ENCODE data around the gene CHMP2B.

Gene CHMP2B, protein sequence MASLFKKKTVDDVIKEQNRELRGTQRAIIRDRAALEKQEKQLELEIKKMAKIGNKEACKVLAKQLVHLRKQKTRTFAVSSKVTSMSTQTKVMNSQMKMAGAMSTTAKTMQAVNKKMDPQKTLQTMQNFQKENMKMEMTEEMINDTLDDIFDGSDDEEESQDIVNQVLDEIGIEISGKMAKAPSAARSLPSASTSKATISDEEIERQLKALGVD

DNA sequence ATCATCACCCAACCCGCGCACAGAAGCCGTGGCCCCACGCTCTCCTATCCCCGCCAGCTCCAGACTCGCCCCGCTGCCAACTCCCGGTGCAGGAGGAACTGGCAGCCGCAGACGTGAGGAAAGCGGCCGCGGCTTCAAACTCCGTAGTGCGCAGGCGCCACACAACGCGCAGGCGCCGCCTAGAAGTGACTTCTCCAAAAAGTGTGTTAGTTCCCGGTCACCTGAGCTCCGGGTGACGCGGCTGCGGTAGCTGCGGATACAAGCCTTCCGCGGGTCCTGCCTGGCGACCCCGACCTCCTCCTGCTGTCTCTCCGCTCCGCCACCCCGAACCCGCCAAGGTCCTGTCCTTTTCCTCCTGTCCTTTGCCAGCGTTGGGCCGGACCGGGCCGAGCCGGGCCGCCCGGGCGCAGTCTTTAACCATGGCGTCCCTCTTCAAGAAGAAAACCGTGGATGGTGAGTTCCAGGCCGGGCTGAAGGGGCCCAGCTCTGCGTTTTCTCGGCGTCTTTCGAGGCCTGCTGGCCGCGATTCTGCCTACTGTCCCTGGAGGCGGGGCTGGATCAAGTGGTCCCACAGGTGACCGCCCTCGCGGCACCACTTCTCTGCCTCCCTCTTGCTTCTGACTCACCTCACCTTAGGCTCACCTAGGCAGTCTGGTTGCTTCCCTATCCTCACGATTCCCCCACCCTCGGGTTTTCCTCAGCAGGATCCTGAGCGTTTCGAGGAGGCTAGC lies at the start of gene CHMP2B:
Gene CHMP2B (plus strand): TSS at position 206 of the 731 bp plus-strand sequence. CDS start 214 bp downstream, at position 420.
- peak; percentile 85 to 86 for DNase-seq (ENCODE audit: low read depth in 1 of 2, low spot score in 1 of 2)

GRCh38 chr3:87179642-87180041 lies 47.5 kb upstream of the CHMP2B start:
- DNase-seq (ENCODE audit: low read depth in 1 of 2, low spot score in 1 of 2), result no peak

DNA sequence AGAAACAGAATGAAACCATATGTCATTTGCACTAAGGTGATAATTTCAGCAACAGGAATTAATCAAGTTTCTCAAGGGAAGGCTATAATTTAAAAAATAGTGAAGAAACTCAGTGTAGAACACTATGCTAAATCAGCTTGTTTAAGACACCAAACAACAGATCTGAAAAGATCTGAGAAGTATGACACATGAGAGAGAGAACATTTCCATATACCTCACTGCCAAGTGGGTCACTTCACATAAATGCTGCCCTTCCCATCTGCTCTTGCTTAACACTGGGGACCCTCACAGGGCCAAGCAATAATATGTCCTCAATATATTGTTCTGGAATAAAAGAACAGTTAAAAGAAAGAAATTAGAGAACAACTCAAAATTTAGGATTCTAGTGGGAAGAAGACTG lies 45.6 kb upstream of the CHMP2B start:
- DNase-seq (ENCODE audit: low read depth in 1 of 2, low spot score in 1 of 2), result no peak

DNA sequence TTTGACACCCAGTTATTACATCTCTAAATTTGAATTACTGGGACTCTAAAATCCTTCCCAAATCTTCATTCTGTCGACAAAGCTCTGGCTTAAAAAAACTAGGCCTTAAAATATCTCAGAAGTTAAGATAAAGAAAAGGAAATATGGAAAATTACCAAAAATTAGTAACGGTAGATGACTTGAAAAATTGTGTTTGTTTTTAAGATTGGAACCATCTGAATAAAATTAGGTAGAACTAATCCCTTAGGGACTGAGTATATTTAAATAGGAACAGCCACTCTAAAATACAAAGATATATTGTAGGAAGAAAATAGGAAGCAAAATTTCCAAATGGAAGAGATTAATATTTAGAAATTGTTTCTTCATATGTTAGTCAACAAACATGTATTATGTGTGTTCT lies 45.1 kb upstream of the CHMP2B start:
- DNase-seq (ENCODE audit: low read depth in 1 of 2, low spot score in 1 of 2), result no peak

DNA sequence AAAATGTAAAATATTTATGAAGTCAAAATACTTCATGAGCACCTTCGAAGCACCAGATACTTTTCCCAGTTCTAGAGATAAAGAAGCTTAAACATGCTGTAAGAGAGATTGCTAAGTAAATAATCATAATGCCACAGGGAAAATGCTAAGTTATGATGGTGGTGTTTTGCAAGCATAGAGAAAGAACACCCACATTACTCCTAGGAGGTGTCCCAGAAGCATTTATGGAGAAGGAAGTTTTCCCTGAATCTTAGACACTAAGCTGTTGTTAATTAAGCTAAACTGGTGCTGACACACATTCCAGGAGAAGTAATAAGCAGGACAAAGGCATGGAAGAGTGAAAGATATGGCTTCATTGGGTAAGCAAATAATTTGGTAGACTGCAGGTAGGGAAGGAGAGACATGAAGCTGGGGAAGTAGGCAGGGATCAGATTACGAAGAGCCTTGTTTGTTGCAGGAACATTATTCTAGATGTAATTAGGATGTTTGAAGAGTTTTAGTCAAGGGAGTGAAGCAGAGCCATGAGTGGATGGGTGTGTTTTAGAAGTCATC lies 40.4 kb upstream of the CHMP2B start:
- DNase-seq (ENCODE audit: low read depth in 1 of 2, low spot score in 1 of 2), result no peak

DNA sequence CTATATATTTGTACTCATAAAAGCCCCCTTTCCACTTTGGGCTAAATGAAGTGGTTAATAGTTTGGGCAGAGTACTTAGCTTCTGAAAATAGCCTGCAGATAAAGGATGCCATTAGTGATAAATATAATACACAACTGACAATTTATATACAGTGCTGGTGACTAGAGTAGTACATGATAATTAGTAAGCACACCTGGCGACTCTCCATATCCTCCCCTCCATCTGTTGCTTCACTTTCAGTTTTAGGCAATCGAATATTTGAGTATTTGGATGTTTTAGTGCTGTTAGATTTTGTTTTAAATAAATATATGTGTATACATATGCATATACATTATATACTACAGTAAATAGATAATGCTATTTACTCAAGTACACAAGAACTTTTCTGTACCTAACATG lies 35.9 kb upstream of the CHMP2B start:
- DNase-seq (ENCODE audit: low read depth in 1 of 2, low spot score in 1 of 2), result no peak

- DNase-seq (ENCODE audit: low read depth in 1 of 2, low spot score in 1 of 2), result no peak
These were observed 35.5 kb upstream of the CHMP2B start for GRCh38 chr3:87191641-87192040.

DNA sequence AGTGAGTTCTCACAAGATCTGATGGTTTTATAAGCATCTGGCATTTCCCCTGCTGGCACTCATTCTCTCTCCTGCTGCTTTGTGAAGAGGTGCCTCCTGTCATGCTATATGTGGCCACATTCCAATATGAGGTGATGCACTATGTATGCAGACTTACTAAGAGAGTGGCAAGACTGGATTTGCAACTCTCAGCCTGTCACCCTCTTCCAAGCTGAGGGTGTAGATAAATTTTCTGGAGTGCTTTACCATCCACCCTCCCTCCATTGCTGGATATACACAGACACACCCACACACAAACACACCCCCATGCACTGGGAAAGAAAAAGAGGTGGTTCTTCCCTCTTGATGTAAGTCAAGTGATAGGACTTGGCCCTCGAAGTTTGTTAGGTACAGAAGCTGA lies 30.2 kb upstream of the CHMP2B start:
- DNase-seq (ENCODE audit: low read depth in 1 of 2, low spot score in 1 of 2), result no peak

- no peak for DNase-seq (ENCODE audit: low read depth in 1 of 2, low spot score in 1 of 2)
These were observed 29.6 kb upstream of the CHMP2B start for GRCh38 chr3:87197531-87197930.

DNA sequence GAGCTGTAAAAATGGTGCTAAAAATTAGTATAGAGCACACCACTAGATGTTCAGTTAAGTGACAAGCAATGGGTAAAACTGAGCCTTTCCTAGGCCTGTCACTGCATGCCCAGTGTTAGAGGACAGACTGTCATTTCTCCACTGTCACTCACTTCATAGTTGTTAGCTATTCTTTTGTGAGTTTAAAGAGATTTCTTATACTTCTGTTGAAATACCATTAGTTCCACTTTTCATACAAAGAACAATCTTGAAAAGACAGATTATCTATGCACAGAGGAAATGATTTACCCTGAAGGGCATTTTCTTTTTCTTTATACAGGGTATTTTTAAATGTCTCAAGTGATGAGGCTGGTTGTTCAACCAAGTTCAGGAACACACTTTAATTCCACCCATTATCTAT lies 28.3 kb upstream of the CHMP2B start:
- no peak for DNase-seq (ENCODE audit: low read depth in 1 of 2, low spot score in 1 of 2)

GRCh38 chr3:87199628-87200027 lies 27.5 kb upstream of the CHMP2B start:
- no peak for DNase-seq (ENCODE audit: low read depth in 1 of 2, low spot score in 1 of 2)

DNA sequence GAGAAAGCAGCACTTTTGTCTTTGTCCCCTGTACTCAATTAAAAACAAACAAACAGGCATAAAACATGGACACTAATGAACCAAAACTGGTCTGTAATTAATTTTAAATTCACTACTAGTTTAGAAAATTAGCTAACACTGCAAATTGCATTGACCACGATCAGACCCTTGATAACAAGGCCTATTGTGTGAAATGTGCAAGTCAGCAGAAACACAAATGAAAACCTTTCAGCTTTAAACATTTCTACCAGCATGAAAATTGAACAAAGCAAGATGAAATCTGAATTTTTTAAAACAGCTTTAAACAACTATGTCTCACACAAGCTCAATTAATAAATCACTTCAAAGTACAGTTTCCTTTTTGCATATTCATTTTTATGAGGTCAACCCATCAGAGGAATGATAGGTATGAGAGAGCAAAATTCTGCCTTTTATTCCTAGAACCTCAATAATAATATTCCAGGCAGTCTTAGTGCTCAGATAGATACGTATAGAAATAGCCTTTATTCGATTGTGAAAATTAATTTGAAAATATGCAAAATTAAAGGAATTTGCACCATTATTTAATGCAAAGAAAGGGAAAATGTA lies 27.0 kb upstream of the CHMP2B start:
- DNase-seq (ENCODE audit: low read depth in 1 of 2, low spot score in 1 of 2), result no peak

- no peak for DNase-seq (ENCODE audit: low read depth in 1 of 2, low spot score in 1 of 2)
These were observed 25.4 kb upstream of the CHMP2B start for GRCh38 chr3:87201727-87202126.

DNA sequence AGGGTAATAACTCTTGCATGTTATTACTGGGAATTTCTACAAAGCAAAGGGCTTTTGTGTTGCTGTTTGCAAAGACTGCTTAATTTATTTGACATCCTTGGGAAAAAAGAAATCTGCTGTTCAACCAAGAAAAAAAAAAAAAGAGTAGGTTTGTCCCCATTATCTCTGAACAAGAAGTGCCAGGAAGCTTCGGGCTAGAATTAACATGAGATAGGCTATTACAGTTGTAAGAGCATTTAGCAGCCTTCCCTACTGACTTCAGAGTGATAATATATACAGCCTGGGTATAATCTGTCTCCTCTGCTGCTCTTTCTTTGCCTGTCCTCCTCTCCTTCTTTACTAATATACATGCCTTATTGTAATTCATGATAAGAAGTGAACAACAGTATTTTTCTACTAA lies 23.3 kb upstream of the CHMP2B start:
- DNase-seq (ENCODE audit: low read depth in 1 of 2, low spot score in 1 of 2), result no peak

- DNase-seq (ENCODE audit: low read depth in 1 of 2, low spot score in 1 of 2), result no peak
These were observed 21.0 kb upstream of the CHMP2B start for GRCh38 chr3:87206070-87206469.

DNA sequence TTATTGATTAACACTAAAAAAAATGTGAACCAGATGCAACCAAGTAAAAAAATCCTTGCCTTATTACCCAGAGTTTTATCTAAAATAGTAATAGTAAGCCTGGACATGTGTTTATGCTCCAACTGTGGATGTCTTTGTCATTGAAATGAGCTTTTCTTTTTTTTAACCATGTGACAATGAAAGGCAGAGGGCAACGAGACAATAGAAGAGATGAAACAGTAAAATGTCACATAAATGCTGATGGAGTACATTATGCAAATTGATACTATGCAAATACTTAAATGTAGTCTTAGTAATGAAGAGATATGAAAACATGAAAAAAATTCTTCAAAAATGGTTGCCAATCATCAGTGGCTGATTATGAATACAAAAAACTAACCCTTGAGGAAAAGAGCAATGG lies 20.5 kb upstream of the CHMP2B start:
- DNase-seq (ENCODE audit: low read depth in 1 of 2, low spot score in 1 of 2), result no peak

DNA sequence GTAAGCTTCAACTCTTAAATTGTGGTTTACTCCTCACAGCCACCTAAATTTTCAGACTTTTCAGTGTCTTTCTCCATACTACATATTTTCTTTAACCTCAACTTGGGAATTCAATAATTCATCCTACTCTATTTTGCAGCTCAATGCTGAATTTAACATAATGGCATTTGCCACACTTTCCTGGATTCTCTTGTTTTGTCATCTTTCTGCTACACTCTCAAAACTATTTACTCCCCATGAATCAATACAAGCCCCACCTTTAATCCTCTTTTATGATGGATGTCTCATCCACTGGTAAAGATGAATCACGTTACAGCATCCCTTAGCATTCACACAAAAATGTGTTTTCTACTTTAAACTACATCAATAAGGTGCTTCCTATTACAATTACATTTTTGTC lies 19.6 kb upstream of the CHMP2B start:
- DNase-seq (ENCODE audit: low read depth in 1 of 2, low spot score in 1 of 2), result no peak

- DNase-seq (ENCODE audit: low read depth in 1 of 2, low spot score in 1 of 2), result no peak
These were observed 18.0 kb upstream of the CHMP2B start for GRCh38 chr3:87209111-87209510.

- no peak for DNase-seq (ENCODE audit: low read depth in 1 of 2, low spot score in 1 of 2)
These were observed 8.5 kb upstream of the CHMP2B start for GRCh38 chr3:87218560-87218959.

- DNase-seq (ENCODE audit: low read depth in 1 of 2, low spot score in 1 of 2), result no peak
These were observed 7.5 kb upstream of the CHMP2B start for GRCh38 chr3:87219611-87220010.

GRCh38 chr3:87225659-87226058 lies 1.4 kb upstream of the CHMP2B start:
- DNase-seq (ENCODE audit: low read depth in 1 of 2, low spot score in 1 of 2), result no peak

DNA sequence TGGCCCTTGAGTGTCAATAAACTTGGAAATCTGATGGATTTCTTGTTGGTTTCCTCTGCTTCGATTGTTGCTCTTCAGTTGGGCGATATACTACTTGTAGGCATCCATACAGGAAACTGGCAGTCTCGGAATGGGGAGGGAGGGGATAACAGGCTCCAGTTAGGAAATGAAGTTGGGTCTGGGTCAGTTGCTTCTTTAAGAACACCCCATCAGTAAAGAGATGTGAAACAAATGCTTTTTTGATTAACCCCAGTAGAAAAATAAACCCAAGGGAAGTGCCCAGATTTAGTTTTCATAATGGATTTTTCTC lies 681 bp downstream of the CHMP2B start:
- DNase-seq (ENCODE audit: low read depth in 1 of 2, low spot score in 1 of 2), result no peak

DNA sequence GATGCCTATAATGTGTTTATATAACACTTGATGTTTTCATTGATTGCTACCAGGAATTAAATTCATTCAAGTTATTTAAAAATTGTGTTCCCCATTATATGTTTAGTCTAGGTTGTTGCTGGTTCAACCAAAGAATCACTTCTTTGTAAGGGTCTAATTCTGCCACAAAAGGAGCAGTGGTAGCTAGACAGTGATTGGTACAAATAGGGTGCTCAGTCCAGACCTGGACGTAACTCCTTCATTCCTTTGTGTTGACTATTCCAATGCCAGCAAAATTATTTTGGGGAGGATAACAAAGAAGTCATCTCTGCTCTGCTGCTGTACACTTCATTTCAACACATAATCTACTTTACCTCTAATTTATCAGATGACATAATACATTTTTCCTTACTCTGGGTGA lies 1.2 kb downstream of the CHMP2B start:
- no peak for DNase-seq (ENCODE audit: low read depth in 1 of 2, low spot score in 1 of 2)
